AG09319 (cell line): ENCODE results near the gene CBX3.

Source experiments
- DNase-seq: peaks from one replicate; pipeline ENCODE4 v3.0.0-alpha.2; 2010; ENCODE audit warnings: low read depth; ENCODE audit errors: extremely low read depth
- CTCF ChIP-seq: IDR thresholded peaks from 2 replicates; pipeline ENCODE4 v1.5.1; 2011; ENCODE audit warnings: low read depth, mild to moderate bottlenecking, inconsistent platforms, low read length, moderate library complexity

The CBX3 gene

GRCh38 chr7:26208040-26208439, 6.5 kb downstream of the CBX3 start:
- no peak for TF ChIP-seq CTCF
- DNase-seq = no peak

GRCh38 chr7:26212921-26213718, 11.6 kb downstream of the CBX3 start:
- no peak for TF ChIP-seq CTCF
- no peak for DNase-seq

- TF ChIP-seq CTCF = no peak
- DNase-seq = no peak
Measured at GRCh38 chr7:26213807-26214515, 12.4 kb downstream of the CBX3 start.

GRCh38 chr7:26216049-26216448, 14.5 kb downstream of the CBX3 start:
- no peak for TF ChIP-seq CTCF
- DNase-seq = no peak

GRCh38 chr7:26224359-26224758, 22.8 kb downstream of the CBX3 start:
- no peak for TF ChIP-seq CTCF
- DNase-seq = no peak

- no peak for DNase-seq
- no peak for TF ChIP-seq CTCF
Measured at GRCh38 chr7:26227987-26228386, 26.4 kb downstream of the CBX3 start.

GRCh38 chr7:26233902-26234511, 32.5 kb downstream of the CBX3 start:
- no peak for DNase-seq

More at GRCh38 chr7:26233902-26234511, 32.5 kb downstream of the CBX3 start:
- no peak for TF ChIP-seq CTCF
